ENCODE data around the gene ETS1. TPM values are rescaled to one million over a fixed set of nuclear protein-coding genes. Genes with fewer than 3 reads are reported as not detected.

The ETS1 gene
- total and polyA plus RNA-seq, 5 experiments from 2014 or later: 407 to 962 (median 433) TPM

GRCh38 chr11:128428935-128429334, 158.4 kb downstream of the ETS1 start:
- H3K4me3 Mint-ChIP-seq: no peak overlapping the region
- H3K4me1 Mint-ChIP-seq: peaks cover 8 to 39% (median 26%) of the 10 kb centered on the region in 4 donors
- ATAC-seq: no peak

GRCh38 chr11:128424851-128425285, 162.5 kb downstream of the ETS1 start:
- Mint-ChIP-seq H3K27ac (peak overlapping the region in 5 of 10 donors; percentile 25 to 94 (median 54)), H3K4me1 (peaks cover 27 to 71% (median 47%) of the 10 kb centered on the region in 4 donors), H3K9me3 (no peaks in the 10 kb centered on the region), H3K36me3 (no peaks in the 10 kb centered on the region), H3K27me3 (no peaks in the 10 kb centered on the region), H3K4me3 (no peak overlapping the region)
- POLR2A ChIA-PET: interaction anchor here (0.9 kb wide), 1 partner anchor 9 kb away, joined by 3 read pairs; no protein-coding TSS in a partner anchor
- ATAC-seq (no peak), DNase-seq (no peak)

More at GRCh38 chr11:128428935-128429334, 158.4 kb downstream of the ETS1 start:
- POLR2A ChIA-PET: interaction anchor here (1.0 kb wide), 1 partner anchor 36 kb away, joined by 3 read pairs; no protein-coding TSS in a partner anchor
- DNase-seq: no peak
- Mint-ChIP-seq H3K9me3 (no peaks in the 10 kb centered on the region), H3K36me3 (no peaks in the 10 kb centered on the region), H3K27me3 (no peaks in the 10 kb centered on the region), H3K27ac (peak overlapping the region in 1 of 10 donors; percentile 44)

- Mint-ChIP-seq H3K36me3 (no peaks in the 10 kb centered on the region), H3K9me3 (no peaks in the 10 kb centered on the region), H3K4me1 (peaks cover 24 to 71% (median 53%) of the 10 kb centered on the region in 4 donors), H3K27me3 (no peaks in the 10 kb centered on the region), H3K27ac (peak overlapping the region in 6 of 10 donors; percentile 25 to 94 (median 52)), H3K4me3 (peak overlapping the region in 1 of 10 donors; percentile 68)
- DNase-seq (no peak), ATAC-seq (no peak)
- POLR2A ChIA-PET: interaction anchor here (0.8 to 2.0 kb wide), 4 partner anchors 11 to 49 kb away, joined by 3 to 5 read pairs (median 3); no protein-coding TSS in a partner anchor
Observed at GRCh38 chr11:128424271-128424711, 163.1 kb downstream of the ETS1 start.

GRCh38 chr11:128422576-128423370, 164.6 kb downstream of the ETS1 start:
- peak; percentile 90 for ATAC-seq
- DNase-seq: peak; percentile 66 to 97 (median 87)
- Mint-ChIP-seq H3K27me3 (no peaks in the 10 kb centered on the region), H3K27ac (peak overlapping the region; percentile 86 to 99 (median 94)), H3K4me3 (peak overlapping the region; percentile 55 to 77 (median 71)), H3K4me1 (peaks cover 26 to 73% (median 62%) of the 10 kb centered on the region in 4 donors), H3K36me3 (no peaks in the 10 kb centered on the region), H3K9me3 (no peaks in the 10 kb centered on the region)
- POLR2A ChIA-PET: interaction anchor here (0.8 to 2.8 kb wide), 22 partner anchors 10 to 132 kb away, joined by 3 to 15 read pairs (median 4); no protein-coding TSS in a partner anchor

GRCh38 chr11:128421577-128422330, 165.6 kb downstream of the ETS1 start:
- no peaks in the 10 kb centered on the region for H3K27me3 Mint-ChIP-seq
- peak overlapping the region; percentile 86 to 99 (median 94) for H3K27ac Mint-ChIP-seq
- POLR2A ChIA-PET: interaction anchor here (0.9 to 2.8 kb wide), 15 partner anchors 9 to 131 kb away, joined by 3 to 15 read pairs (median 5); no protein-coding TSS in a partner anchor
- H3K36me3 Mint-ChIP-seq: no peaks in the 10 kb centered on the region
- peak overlapping the region in 5 of 10 donors; percentile 19 to 77 (median 67) for H3K4me3 Mint-ChIP-seq
- DNase-seq: no peak
- peaks cover 35 to 79% (median 72%) of the 10 kb centered on the region in 4 donors for H3K4me1 Mint-ChIP-seq
- no peaks in the 10 kb centered on the region for H3K9me3 Mint-ChIP-seq
- ATAC-seq: no peak

- Mint-ChIP-seq H3K27me3 (no peaks in the 10 kb centered on the region), H3K9me3 (no peaks in the 10 kb centered on the region), H3K36me3 (no peaks in the 10 kb centered on the region), H3K4me3 (peak overlapping the region in 2 of 10 donors; percentile 2 to 15), H3K27ac (peak overlapping the region; percentile 69 to 99 (median 94)), H3K4me1 (peaks cover 35 to 81% (median 74%) of the 10 kb centered on the region in 4 donors)
- no peak for DNase-seq
- POLR2A ChIA-PET: interaction anchor here (0.9 to 2.8 kb wide), 5 partner anchors 8 to 130 kb away, joined by 3 to 15 read pairs (median 8); no protein-coding TSS in a partner anchor
- no peak for ATAC-seq
Observed at GRCh38 chr11:128420951-128421350, 166.4 kb downstream of the ETS1 start.

- POLR2A ChIA-PET: interaction anchor here (1.0 to 1.3 kb wide), 2 partner anchors 14 to 118 kb away, joined by 3 read pairs; no protein-coding TSS in a partner anchor
- ATAC-seq: no peak
- no peak overlapping the region for H3K4me3 Mint-ChIP-seq
- no peaks in the 10 kb centered on the region for H3K9me3 Mint-ChIP-seq
- no peaks in the 10 kb centered on the region for H3K27me3 Mint-ChIP-seq
- DNase-seq: no peak
- H3K27ac Mint-ChIP-seq: peak overlapping the region in 4 of 10 donors; percentile 22 to 99 (median 92)
- no peaks in the 10 kb centered on the region for H3K36me3 Mint-ChIP-seq
- H3K4me1 Mint-ChIP-seq: peaks cover 35 to 80% (median 77%) of the 10 kb centered on the region in 4 donors
Observed at GRCh38 chr11:128420265-128420664, 167.1 kb downstream of the ETS1 start.

GRCh38 chr11:128419012-128419767, 168.2 kb downstream of the ETS1 start:
- POLR2A ChIA-PET: interaction anchor here (1.3 to 1.5 kb wide), 2 partner anchors 13 to 120 kb away, joined by 3 read pairs; no protein-coding TSS in a partner anchor
- H3K9me3 Mint-ChIP-seq: no peaks in the 10 kb centered on the region
- no peak for DNase-seq
- H3K4me1 Mint-ChIP-seq: peaks cover 32 to 74% (median 72%) of the 10 kb centered on the region in 4 donors
- no peak overlapping the region for H3K4me3 Mint-ChIP-seq
- ATAC-seq: no peak
- no peaks in the 10 kb centered on the region for H3K36me3 Mint-ChIP-seq
- H3K27me3 Mint-ChIP-seq: no peaks in the 10 kb centered on the region
- H3K27ac Mint-ChIP-seq: peak overlapping the region in 6 of 10 donors; percentile 23 to 88 (median 55)

- Mint-ChIP-seq H3K4me3 (peak overlapping the region in 4 of 10 donors; percentile 3 to 58 (median 30)), H3K4me1 (peaks cover 35 to 69% (median 66%) of the 10 kb centered on the region in 4 donors), H3K27me3 (no peaks in the 10 kb centered on the region), H3K27ac (peak overlapping the region; percentile 39 to 90 (median 70)), H3K36me3 (no peaks in the 10 kb centered on the region), H3K9me3 (no peaks in the 10 kb centered on the region)
- POLR2A ChIA-PET: interaction anchor here (0.7 to 1.5 kb wide), 7 partner anchors 12 to 119 kb away, joined by 3 to 5 read pairs (median 4); no protein-coding TSS in a partner anchor
- ATAC-seq (peak; percentile 42 to 61), DNase-seq (peak in 3 of 10 donors; percentile 25 to 58 (median 51))
Observed at GRCh38 chr11:128417607-128418324, 169.6 kb downstream of the ETS1 start.

GRCh38 chr11:128416976-128417375, 170.4 kb downstream of the ETS1 start:
- Mint-ChIP-seq H3K27me3 (no peaks in the 10 kb centered on the region), H3K27ac (peak overlapping the region in 9 of 10 donors; percentile 36 to 87 (median 76)), H3K9me3 (no peaks in the 10 kb centered on the region), H3K4me3 (peak overlapping the region in 3 of 10 donors; percentile 2 to 15 (median 4)), H3K36me3 (no peaks in the 10 kb centered on the region), H3K4me1 (peaks cover 32 to 69% (median 66%) of the 10 kb centered on the region in 4 donors)
- DNase-seq (no peak), ATAC-seq (peak in 1 of 2 donors; percentile 5)
- POLR2A ChIA-PET: interaction anchor here (0.8 to 1.5 kb wide), 7 partner anchors 11 to 118 kb away, joined by 3 to 6 read pairs (median 4); no protein-coding TSS in a partner anchor

- H3K27ac Mint-ChIP-seq: peak overlapping the region in 4 of 10 donors; percentile 19 to 44 (median 36)
- ATAC-seq (no peak), DNase-seq (no peak)
- POLR2A ChIA-PET: interaction anchor here (0.7 to 1.1 kb wide), 2 partner anchors 8 to 10 kb away, joined by 3 to 6 read pairs; no protein-coding TSS in a partner anchor
- H3K4me1 Mint-ChIP-seq: peaks cover 26 to 64% (median 62%) of the 10 kb centered on the region in 4 donors
- no peaks in the 10 kb centered on the region for H3K27me3 Mint-ChIP-seq
- H3K4me3 Mint-ChIP-seq: no peak overlapping the region
- no peaks in the 10 kb centered on the region for H3K36me3 Mint-ChIP-seq
- no peaks in the 10 kb centered on the region for H3K9me3 Mint-ChIP-seq
Observed at GRCh38 chr11:128415539-128415938, 171.8 kb downstream of the ETS1 start.

Measured in naive thymus-derived CD8-positive, alpha-beta T cell (primary cell).